Natural killer cell treated with Interleukin-12 subunit alpha and Interleukin-12 subunit beta and Interleukin-15 and Interleukin-18, amount 100 ng/mL, for 72 hours (primary cell): Measurements from ENCODE around the gene CD276. TPM values are rescaled to one million over a fixed set of nuclear protein-coding genes. Genes with fewer than 3 reads are reported as not detected.

ENCODE experiments used
- ATAC-seq, 2 donors: fragments of 150-1000 bp; cut with Tn5 transposase in 1 of 2; sonication (Bioruptor Pico), chemical (Tn5 transposase) in 1 of 2; 2 replicates each; pipeline ENCODE4 v1.10.0; 2021
- DNase-seq: peaks from one replicate; pipeline ENCODE4 v3.0.0; 2022; ENCODE audit warnings: low spot score
- H3K27ac Mint-ChIP-seq, 2 donors: 1 replicate in 1 of 2; 2 replicates in 1 of 2; pipeline ENCODE4 v1.8.0; 2022; ENCODE audit warnings: mixed read lengths in 2 of 2, mild to moderate bottlenecking in 1 of 2, moderate library complexity in 1 of 2
- H3K27me3 Mint-ChIP-seq, 2 donors: 1 replicate in 1 of 2; 2 replicates in 1 of 2; pipeline ENCODE4 v1.8.0; 2022; ENCODE audit warnings: mixed read lengths in 2 of 2
- H3K36me3 Mint-ChIP-seq: one replicate; pipeline ENCODE4 v1.8.0; 2022; ENCODE audit warnings: mixed read lengths
- H3K4me1 Mint-ChIP-seq, 2 donors: 1 replicate in 1 of 2; 2 replicates in 1 of 2; pipeline ENCODE4 v1.8.0; 2022; ENCODE audit warnings: low read depth in 2 of 2, mixed read lengths in 2 of 2, mild to moderate bottlenecking in 1 of 2
- H3K4me3 Mint-ChIP-seq: one replicate; pipeline ENCODE4 v1.8.0; 2022; ENCODE audit warnings: mixed read lengths
- H3K9me3 Mint-ChIP-seq: 2 replicates; pipeline ENCODE4 v1.8.0; 2022; ENCODE audit warnings: mixed read lengths
- total RNA-seq, 2 donors: library from RNA; stranded (reverse); gene quantifications; one replicate each; pipeline ENCODE4 v1.2.3, GENCODE V29; 2022

The CD276 gene
- total RNA-seq, 2 donors from 2014 or later = 0.90 to 2.0 TPM

DNA sequence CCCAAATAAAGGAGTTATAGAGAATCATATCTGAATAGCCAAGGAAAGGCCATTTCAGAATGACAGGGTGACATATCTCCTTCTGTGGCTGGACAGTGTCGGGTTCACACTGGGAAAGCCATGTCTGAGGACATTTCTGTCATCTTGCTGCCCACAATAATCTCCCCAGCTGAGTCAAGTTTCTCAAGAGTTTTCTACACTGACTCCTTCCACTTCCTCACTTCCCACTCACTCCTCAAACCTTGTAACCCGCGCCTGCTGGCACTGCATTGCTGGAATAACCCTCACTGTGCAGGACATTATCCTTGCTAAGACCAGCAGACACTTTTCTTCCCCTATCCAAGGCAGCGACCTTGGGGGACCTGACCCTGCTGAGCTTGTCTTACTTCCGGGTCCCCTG is 74.3 kb downstream of the CD276 start:
- ATAC-seq (no peak), DNase-seq (no peak)
- H3K27me3 Mint-ChIP-seq = peaks cover 26 to 31% of the 10 kb centered on the region in 2 donors
- H3K4me1 Mint-ChIP-seq = peaks cover 0 to 4% of the 10 kb centered on the region in 2 donors
- no peak overlapping the region for H3K27ac Mint-ChIP-seq
- H3K9me3 Mint-ChIP-seq = no peaks in the 10 kb centered on the region
- H3K4me3 Mint-ChIP-seq = no peak overlapping the region
- no peaks in the 10 kb centered on the region for H3K36me3 Mint-ChIP-seq

DNA sequence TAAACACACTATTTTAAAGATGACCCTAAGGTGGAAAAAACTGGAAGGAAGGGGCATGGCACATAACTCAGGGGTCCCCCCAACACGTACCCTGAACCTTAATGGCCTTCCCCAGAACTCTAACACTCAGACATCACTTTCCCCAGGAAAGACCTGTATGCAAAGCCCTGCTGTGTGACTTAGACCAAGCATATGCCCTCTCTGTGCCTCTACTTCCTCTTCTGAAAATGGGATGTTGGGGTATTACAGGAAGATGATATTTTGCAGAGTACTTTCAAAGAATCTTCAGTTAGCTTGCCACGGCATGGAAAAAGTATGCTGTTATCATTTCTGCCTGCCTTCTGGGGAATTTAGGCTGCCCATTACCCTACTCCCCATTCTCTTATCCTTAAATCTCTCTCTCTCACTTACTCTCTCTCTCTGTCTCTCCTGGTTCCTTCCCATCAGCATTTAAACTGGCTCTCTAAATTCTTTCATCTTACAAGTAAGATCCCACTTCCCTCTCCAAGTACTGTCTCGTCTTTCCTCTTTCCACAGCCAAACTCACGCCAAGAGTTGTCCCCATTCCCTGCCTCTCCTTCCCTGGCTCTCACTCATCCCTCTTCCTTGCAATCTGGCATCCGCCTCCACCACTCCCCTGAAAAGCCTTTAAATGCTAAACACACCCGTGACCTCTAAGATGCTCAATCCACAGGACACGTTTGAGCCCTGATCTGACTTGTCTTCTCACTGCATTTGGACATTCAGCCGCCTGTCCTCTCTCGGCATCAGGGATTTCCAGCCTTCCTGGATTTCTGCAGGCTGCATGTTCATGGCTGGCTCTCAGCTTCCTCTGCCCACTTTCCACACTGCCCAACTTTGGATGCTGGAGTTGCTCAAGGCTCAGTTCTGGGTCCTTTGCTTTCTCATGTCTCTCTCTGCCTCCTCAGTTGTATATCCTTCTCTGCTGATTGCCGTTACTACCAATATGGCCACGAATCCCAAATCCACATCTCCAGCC is 76.4 kb downstream of the CD276 start:
- no peak overlapping the region for H3K27ac Mint-ChIP-seq
- ATAC-seq (no peak), DNase-seq (no peak)
- no peaks in the 10 kb centered on the region for H3K4me1 Mint-ChIP-seq
- H3K27me3 Mint-ChIP-seq = peaks cover 12 to 18% of the 10 kb centered on the region in 2 donors
- H3K36me3 Mint-ChIP-seq = no peaks in the 10 kb centered on the region
- H3K4me3 Mint-ChIP-seq = no peak overlapping the region
- H3K9me3 Mint-ChIP-seq = no peaks in the 10 kb centered on the region

DNA sequence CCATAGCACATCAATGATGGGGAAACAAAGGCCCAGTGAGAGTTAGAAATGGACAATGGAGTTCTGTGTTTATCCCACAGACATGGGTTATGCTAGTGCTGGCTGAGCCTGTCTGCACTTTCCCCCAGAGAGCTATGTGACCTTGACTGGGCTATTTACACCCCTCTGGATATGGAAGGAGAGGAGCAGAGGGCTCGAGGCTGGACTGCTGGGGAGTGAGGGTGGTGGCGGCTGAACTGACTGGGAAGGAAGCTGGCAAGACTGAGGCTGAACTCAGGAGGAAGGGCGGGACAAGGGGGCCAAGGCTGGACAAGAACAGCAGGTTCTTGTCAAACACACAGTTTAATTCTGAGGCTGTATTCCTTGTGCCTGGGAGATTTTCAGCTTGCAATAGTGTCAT is 79.7 kb downstream of the CD276 start:
- peaks cover 3 to 16% of the 10 kb centered on the region in 2 donors for H3K27me3 Mint-ChIP-seq
- no peaks in the 10 kb centered on the region for H3K36me3 Mint-ChIP-seq
- H3K4me1 Mint-ChIP-seq = peaks cover 8 to 9% of the 10 kb centered on the region in 2 donors
- ATAC-seq (no peak), DNase-seq (no peak)
- peaks cover 9% of the 10 kb centered on the region for H3K9me3 Mint-ChIP-seq
- H3K27ac Mint-ChIP-seq = no peak overlapping the region
- H3K4me3 Mint-ChIP-seq = no peak overlapping the region

Other genes starting within 250 kb of the CD276 start
- not detected for gene REC114, start 241.2 kb upstream of the CD276 start, total RNA-seq
- gene NPTN, start 51.0 kb upstream of the CD276 start, total RNA-seq = 10 to 100 TPM; 57.7 to 66.2 TPM
- not detected for gene INSYN1, start 69.0 kb downstream of the CD276 start, total RNA-seq
- gene TBC1D21, start 189.2 kb downstream of the CD276 start, total RNA-seq = not detected
- 1 to 10 TPM in 1 of 2 donors, under 1 TPM in 1; 0.36 to 4.3 TPM for gene LOXL1, start 242.1 kb downstream of the CD276 start, total RNA-seq